T-helper 2 cell (primary cell): ENCODE results near the gene TMEM209.
A peak's percentile ranks its signal among the peaks of the same experiment; 100 is the strongest.
"Not testable (repeated sequence)": the region's sequence is repeated elsewhere in the genome, so short reads cannot be mapped to it uniquely, and the experiment has no call there.

Experiments used
- DNase-seq, 5 experiments: peaks; one replicate each; pipeline versions ENCODE4 v3.0.0 to v3.0.0-alpha.2; 2012 to 2022
- total RNA-seq, 2 donors: gene quantifications; one replicate each; lab custom pipeline; 2026; lab: John Stamatoyannopoulos, UW

Gene TMEM209
- total RNA-seq, result 19.6 to 34.2 reads per million in 2 donors

- DNase-seq, result peak; percentile 74 to 96 (median 90)
Observed at GRCh38 chr7:130205084-130205947, at the start of gene TMEM209. Gene TMEM209 (minus strand): TSS chr7:130205406. CDS start chr7:130205375, 31 bp downstream.

- DNase-seq, result no peak
Observed at GRCh38 chr7:130254555-130254954, 49.3 kb upstream of the TMEM209 start.

- not testable (repeated sequence) for DNase-seq
Observed at GRCh38 chr7:130249626-130250025, 44.4 kb upstream of the TMEM209 start.

GRCh38 chr7:130248842-130249241 is 43.6 kb upstream of the TMEM209 start:
- not testable (repeated sequence) for DNase-seq

GRCh38 chr7:130246491-130246890 is 41.3 kb upstream of the TMEM209 start:
- DNase-seq, result not testable (repeated sequence)

GRCh38 chr7:130243486-130243885 is 38.3 kb upstream of the TMEM209 start:
- peak in 1 of 5 experiments; percentile 4 for DNase-seq

GRCh38 chr7:130242198-130243014 is 37.2 kb upstream of the TMEM209 start:
- peak in 3 of 5 experiments; percentile 17 to 27 (median 27) for DNase-seq

- no peak for DNase-seq
Observed at GRCh38 chr7:130240240-130240639, 35.0 kb upstream of the TMEM209 start.

- DNase-seq, result not testable (repeated sequence)
Observed at GRCh38 chr7:130236361-130236760, 31.2 kb upstream of the TMEM209 start.

GRCh38 chr7:130234078-130234477 is 28.9 kb upstream of the TMEM209 start:
- no peak for DNase-seq

GRCh38 chr7:130232209-130232608 is 27.0 kb upstream of the TMEM209 start:
- DNase-seq, result no peak

GRCh38 chr7:130231792-130232191 is 26.6 kb upstream of the TMEM209 start:
- no peak for DNase-seq

GRCh38 chr7:130229981-130230380 is 24.8 kb upstream of the TMEM209 start:
- not testable (repeated sequence) for DNase-seq

GRCh38 chr7:130228840-130229502 is 23.8 kb upstream of the TMEM209 start:
- DNase-seq, result no peak

- no peak for DNase-seq
Observed at GRCh38 chr7:130227883-130228575, 22.8 kb upstream of the TMEM209 start.

GRCh38 chr7:130226333-130226732 is 21.1 kb upstream of the TMEM209 start:
- no peak for DNase-seq

GRCh38 chr7:130224923-130225322 is 19.7 kb upstream of the TMEM209 start:
- DNase-seq, result not testable (repeated sequence)

GRCh38 chr7:130224210-130224609 is 19.0 kb upstream of the TMEM209 start:
- DNase-seq, result peak in 1 of 5 experiments; percentile 83

GRCh38 chr7:130223646-130224045 is 18.4 kb upstream of the TMEM209 start:
- peak in 1 of 5 experiments; percentile 35 for DNase-seq

GRCh38 chr7:130221746-130222145 is 16.5 kb upstream of the TMEM209 start:
- DNase-seq, result no peak

- DNase-seq, result no peak
Observed at GRCh38 chr7:130219871-130220270, 14.7 kb upstream of the TMEM209 start.
